IPS-NIHi11 (cell line): ENCODE measurements around the gene CEP41.

Experiments
- DNase-seq: peaks from one replicate; pipeline ENCODE4 v3.0.0; 2012; ENCODE audit warnings: mixed read lengths, low spot score

Gene CEP41

DNA sequence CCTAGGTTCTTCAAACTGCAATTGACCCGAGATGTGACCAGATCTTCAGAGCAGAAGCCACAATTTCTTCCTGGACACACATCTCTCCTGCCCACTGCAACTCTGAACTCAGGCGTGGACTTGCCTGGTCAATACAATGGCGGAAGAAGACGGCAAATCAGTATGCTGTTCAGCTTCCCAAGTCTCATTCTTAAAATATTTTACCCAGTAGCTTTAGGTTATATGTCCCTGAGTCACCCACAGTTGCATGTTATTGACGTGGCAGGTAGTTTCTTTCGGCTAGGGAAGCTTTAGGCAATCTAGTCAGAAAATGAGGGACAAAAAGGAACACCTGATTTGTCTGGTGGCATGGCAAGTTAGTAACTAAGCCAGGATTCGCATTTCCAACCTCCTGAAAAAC is 22.5 kb downstream of the CEP41 start:
- DNase-seq = no peak

DNA sequence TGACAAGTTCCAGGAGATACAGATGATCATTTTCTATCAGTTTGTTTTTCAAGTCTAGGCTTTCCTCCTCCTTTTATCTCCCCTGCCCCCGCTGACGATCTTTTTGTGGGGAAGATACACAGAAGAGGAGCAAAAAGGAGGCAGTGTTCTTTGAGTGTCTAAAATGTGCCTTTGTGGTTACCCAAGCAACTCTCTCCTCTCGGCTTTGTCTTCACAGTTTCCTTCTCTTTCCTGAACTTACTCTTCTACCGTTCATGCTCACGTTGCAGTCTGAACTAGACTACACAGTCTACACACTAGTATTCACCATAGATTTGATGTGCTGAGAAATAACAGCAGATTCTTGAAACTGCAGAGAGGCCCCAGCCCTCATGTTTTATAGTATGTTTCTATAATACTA is 23.6 kb downstream of the CEP41 start:
- DNase-seq = no peak

GRCh38 chr7:130415006-130415405 is 25.8 kb downstream of the CEP41 start:
- no peak for DNase-seq

DNA sequence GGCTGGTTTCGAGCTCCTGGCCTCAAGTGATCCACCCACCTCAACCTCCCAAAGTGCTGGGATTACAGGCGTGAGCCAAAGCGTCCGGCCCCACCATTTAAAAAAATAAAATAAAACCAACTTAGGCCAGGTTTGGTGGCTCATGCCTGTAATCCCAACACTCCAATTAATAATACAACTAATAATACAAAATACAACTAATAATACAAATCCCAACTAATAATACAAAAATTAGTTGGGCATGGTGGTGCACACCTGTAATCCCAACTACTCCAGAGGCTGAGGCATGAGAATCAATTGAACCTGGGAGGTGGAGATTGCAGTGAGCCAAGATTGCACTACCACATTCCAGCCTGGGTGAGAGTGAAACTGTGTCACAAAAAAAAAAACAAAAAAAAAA is 27.6 kb downstream of the CEP41 start:
- DNase-seq = no peak

DNA sequence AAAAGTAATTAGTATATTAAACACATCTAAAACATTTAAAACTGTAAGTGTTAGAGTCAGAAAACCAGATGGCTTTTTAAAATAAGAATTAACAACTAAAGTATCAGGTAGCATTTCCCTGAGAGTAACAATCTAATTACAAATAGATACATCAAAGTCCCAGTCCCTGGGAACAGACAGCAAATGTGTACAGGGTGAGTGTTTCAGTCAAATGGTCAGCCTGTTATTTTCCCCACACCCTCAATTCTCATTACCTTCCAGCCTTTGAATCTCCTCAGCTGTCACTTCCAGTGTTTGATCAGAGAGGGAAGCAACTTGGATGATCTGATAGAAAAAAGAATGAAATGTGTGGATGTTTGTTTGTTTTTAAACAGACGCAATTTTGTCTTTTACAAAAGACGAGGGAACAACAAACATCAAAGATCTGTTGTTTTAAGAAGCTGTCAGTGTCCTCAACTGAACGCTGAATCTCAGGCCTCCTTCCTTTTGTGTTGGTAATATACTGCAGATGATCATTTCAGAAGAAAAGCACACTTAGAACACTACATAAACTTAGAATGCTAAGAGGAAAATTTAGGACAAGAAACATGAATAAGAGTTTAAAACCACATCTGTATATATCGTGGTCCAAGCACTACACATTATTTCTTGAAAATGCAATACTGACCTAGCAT is 29.8 kb downstream of the CEP41 start:
- DNase-seq = no peak

DNA sequence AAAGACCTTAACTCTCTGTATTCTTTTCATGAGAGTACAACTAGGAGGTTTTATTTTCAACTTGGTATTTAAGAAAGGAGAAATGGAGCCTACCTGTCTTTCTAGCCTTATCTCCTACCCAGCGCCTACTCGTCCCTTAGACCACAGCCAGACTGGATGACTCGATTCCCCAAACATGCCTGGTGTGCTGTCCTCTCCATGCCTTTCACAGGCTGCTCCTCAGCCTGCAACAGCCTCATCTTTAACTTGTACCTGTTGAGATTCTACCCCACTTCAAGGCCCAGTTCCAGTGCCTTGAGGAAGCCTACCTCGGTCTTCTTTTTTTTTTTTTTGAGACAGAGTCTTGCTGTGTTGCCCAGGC is 31.1 kb downstream of the CEP41 start:
- no peak for DNase-seq

- no peak for DNase-seq
Observed at GRCh38 chr7:130409067-130409711, 31.6 kb downstream of the CEP41 start.

GRCh38 chr7:130405003-130405402 is 35.8 kb downstream of the CEP41 start:
- no peak for DNase-seq

DNA sequence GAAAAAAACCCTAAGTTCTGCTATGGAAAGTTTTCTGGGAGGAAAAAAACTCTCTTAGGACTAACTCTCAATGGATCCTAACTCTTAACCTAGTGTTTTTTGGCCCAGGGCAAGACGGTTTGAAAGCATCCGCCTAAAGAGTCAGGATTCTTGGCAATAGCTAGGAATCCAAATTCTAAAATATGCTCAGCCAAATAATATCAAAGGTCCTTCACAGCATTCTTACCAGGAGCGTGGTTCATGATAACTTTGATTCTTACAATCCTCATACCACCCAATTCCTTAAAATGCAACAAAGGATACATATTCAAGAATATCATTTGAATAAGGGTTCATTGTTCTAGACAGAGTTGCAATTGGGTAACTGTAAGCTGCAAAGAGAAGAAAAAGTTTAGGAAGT is 39.2 kb downstream of the CEP41 start:
- no peak for DNase-seq

GRCh38 chr7:130401101-130401500 is 39.7 kb downstream of the CEP41 start:
- DNase-seq = no peak

DNA sequence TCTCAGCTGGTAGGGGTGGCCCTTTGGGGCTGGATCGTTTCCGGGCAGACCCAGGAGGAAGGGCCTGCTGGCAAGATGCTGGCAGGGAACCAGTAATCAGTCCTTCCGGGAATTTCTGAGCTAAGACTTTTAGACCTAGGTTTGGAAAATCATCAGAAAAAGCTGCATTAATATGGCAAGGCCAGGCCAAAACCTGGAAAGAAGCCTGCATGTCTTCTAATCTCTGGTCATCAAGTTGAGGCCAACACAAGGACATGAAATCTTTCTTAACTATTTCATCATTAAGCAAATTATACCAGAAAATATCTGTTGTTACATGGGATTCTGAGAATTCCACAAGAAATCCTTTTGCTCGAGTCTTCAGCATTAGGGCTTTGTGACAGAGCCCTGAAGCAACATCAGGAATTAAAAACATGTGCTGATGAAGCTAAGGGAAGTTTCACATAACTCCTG is 40.7 kb downstream of the CEP41 start:
- no peak for DNase-seq

- no peak for DNase-seq
Observed at GRCh38 chr7:130398526-130399090, 42.2 kb downstream of the CEP41 start.

DNA sequence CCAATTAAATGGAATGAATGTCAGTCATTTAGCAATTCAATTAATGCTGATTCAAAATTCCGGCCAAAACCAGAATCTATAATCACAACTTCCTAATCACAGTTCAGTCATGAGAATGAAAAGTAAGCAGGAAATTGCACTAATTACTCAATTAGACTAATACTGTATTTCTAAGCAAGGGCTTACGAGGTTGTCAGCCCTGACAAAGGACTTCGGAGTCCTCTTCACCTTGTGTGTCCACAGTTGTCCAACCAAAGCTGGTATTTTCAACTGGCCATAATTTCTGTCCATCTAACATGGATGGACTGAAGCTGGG is 43.1 kb downstream of the CEP41 start:
- DNase-seq = no peak

DNA sequence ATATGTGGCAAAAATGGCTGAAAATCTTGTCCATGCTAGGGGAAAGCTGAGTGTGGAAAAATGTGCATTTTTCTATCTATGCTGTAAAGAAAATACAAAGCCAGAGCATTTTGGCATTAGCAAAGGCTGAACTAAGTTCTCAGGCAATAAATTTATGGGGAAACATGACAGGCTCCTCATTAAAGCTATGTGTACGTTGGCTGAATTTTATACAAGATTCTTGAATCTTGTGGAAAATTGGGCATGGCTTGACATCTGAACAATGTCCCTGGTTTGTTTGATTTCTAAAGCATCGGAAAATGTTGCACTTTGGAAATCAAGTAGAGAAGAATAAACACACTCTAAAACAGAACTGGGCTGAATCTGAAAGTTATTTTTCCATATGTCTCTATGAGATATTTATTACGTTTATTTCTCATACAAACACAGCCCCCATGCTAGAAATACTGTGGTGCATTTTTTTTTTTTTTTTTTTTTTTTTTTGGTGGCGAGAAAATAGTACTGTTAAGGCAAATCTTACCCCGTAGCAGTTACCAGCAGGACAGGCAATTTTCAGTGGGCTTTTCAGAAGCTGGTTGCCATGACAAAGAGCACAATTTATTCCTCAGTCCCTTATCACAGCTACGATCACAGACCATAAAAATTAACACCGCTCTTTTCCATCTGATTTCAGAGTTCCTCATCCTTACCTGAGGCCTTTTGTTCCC is 43.6 kb downstream of the CEP41 start:
- DNase-seq = no peak

- DNase-seq = no peak
Observed at GRCh38 chr7:130396109-130396508, 44.7 kb downstream of the CEP41 start.

- no peak for DNase-seq
Observed at GRCh38 chr7:130395421-130395820, 45.4 kb downstream of the CEP41 start.

DNA sequence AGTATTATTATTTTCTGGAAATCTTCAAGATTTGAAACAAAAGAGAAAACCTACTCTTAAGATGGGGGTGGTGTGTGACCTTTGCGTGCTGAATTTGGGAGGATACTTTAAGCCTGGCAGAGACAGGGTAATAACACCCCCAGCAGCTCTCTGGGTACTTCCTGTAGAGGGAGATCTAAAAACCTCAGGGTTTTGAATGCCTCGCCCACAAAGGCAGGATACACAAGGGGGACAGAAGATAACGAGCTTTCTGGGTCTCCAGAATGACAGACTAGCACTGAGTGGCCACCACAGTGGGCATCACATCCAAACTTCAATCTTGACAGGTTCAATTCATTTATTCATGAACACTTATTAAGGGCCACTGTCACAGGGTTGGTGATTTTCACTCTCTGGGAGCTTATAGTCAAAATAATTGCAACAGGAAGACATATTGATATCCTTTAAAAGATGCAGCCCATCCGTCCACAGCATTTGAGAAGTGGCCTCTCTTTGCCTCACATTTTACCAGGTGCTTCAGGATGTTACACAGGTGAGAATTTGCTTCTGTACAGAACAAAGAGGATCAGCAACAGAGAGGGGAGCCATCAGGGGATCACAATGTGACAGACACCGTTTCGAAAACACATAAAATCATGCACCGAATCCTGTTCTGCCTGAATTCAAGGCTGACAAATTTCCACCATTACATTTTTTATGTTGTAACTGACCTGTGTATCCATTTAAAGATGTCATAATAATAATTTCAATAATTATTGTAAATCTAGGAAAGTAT is 46.2 kb downstream of the CEP41 start:
- no peak for DNase-seq

GRCh38 chr7:130393841-130394411 is 46.9 kb downstream of the CEP41 start:
- no peak for DNase-seq

GRCh38 chr7:130393101-130393561 is 47.7 kb downstream of the CEP41 start:
- no peak for DNase-seq

DNA sequence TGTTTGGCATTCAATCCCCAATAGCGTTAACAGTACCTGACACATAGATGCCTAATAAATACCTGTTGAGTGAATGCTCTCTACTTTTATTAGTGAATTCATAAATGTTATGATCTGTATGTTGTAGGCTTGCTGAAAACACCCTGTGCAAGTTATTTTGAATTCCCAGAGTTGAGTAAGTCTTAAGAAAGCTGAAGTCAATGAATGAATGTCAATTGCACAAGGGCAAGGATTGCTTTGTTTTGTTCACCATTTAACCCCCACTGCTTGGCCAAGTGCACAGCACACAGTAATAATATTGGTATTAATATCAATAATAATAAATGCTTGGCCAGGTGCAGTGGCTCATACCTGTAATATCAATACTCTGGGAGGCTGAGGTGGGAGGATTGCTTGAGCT is 50.3 kb downstream of the CEP41 start:
- DNase-seq = no peak

GRCh38 chr7:130388671-130389070 is 52.1 kb downstream of the CEP41 start:
- no peak for DNase-seq
